Activated naive CD4-positive, alpha-beta T cell treated with anti-CD3 and anti-CD28 coated beads, Interleukin-2, amount 50 U/mL, for 24 hours (primary cell): Measurements from ENCODE around the gene ZC3H12A.

Experiments
- H3K27ac Mint-ChIP-seq: one replicate; pipeline ENCODE4 v1.8.0; 2021; ENCODE audit warnings: mild to moderate bottlenecking, mixed read lengths
- H3K27me3 Mint-ChIP-seq: one replicate; pipeline ENCODE4 v1.8.0; 2021; ENCODE audit warnings: mixed read lengths
- H3K36me3 Mint-ChIP-seq: one replicate; pipeline ENCODE4 v1.8.0; 2021; ENCODE audit warnings: mixed read lengths
- H3K4me1 Mint-ChIP-seq: one replicate; pipeline ENCODE4 v1.8.0; 2021; ENCODE audit warnings: mixed read lengths
- H3K4me3 Mint-ChIP-seq: one replicate; pipeline ENCODE4 v1.8.0; 2021; ENCODE audit warnings: mild to moderate bottlenecking, mixed read lengths
- H3K9me3 Mint-ChIP-seq: one replicate; pipeline ENCODE4 v1.8.0; 2021; ENCODE audit warnings: mixed read lengths

ZC3H12A gene

GRCh38 chr1:37533317-37534093 is 59.1 kb downstream of the ZC3H12A start:
- H3K9me3 Mint-ChIP-seq, result no peaks in the 10 kb centered on the region
- H3K4me1 Mint-ChIP-seq, result peaks cover 17% of the 10 kb centered on the region
- H3K36me3 Mint-ChIP-seq, result peaks cover 10% of the 10 kb centered on the region
- H3K27me3 Mint-ChIP-seq, result no peaks in the 10 kb centered on the region
- peak overlapping the region; percentile 35 for H3K27ac Mint-ChIP-seq
- no peak overlapping the region for H3K4me3 Mint-ChIP-seq
